AG10803 (cell line): ENCODE measurements around the gene GNAI3.

Source experiments
- DNase-seq: peaks from one replicate; pipeline ENCODE4 v3.0.0; 2010; ENCODE audit warnings: low read depth
- H3K4me3 ChIP-seq: 2 replicates; pipeline ENCODE4 v1.5.1; 2011; ENCODE audit warnings: mild to moderate bottlenecking, low read length, control low read depth
- CTCF ChIP-seq: conservative IDR thresholded peaks from 2 replicates; pipeline ENCODE4 v1.5.1; 2011; ENCODE audit warnings: mild to moderate bottlenecking, low read length, control low read depth, inconsistent platforms

The GNAI3 gene

DNA sequence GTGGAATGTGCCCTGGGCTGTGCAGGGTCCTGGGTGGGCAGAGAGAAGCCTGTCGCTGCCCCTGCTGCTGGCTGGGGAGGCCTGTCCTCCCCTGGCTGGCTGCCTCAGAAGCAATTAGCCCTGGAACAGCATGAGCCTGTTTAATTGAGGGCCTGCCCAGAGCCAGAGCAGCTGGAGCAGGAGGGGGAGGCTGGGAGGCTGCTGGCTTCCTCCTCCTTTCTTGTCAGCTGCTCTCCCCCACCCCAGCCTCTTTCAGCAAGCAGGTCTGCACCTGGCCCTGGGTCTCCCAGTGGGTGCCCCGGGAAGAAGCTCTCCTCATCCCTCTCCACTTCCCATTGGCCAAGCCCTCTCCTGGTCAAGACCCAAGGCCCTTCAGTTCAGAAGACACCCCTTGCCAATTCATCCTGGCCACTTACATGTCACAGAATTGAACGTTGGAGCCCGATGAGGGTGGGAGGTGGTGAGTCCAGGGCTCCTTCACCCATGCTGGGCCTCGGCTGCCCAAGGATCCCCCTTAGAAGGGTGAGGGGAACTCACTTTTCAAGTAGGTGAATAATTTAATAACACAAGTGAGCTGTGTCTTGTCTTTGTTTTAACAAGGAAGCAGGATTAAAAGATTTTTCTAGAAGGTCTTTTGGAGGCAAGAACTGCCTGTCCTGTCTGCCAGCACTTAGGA, 84.4 kb downstream of the GNAI3 start:
- no peak for DNase-seq
- TF ChIP-seq CTCF, result no peak
- no peak overlapping the region for H3K4me3 ChIP-seq

DNA sequence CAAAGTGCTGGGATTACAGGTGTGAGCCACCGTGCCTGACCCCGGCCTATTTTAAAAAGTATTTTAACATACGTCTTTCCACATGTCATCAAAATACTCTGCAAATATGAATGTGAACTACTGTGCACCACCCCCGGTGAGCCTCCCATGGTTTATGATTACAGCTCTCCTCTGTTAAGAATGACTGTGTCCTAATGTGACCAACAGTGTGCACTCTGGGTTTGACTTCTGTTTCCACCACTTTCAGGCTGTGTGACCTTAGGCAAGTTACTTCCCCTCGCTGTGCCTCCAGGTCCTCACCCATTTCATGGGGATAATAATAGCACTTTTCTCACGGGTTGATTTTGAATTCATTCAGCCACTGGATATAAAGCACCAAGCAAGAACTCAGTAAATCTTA, 85.9 kb downstream of the GNAI3 start:
- no peak for TF ChIP-seq CTCF
- no peak for DNase-seq
- H3K4me3 ChIP-seq, result no peak overlapping the region

- no peak for TF ChIP-seq CTCF
- no peak overlapping the region for H3K4me3 ChIP-seq
- DNase-seq, result no peak
Measured at GRCh38 chr1:109634771-109635750, 86.6 kb downstream of the GNAI3 start.

DNA sequence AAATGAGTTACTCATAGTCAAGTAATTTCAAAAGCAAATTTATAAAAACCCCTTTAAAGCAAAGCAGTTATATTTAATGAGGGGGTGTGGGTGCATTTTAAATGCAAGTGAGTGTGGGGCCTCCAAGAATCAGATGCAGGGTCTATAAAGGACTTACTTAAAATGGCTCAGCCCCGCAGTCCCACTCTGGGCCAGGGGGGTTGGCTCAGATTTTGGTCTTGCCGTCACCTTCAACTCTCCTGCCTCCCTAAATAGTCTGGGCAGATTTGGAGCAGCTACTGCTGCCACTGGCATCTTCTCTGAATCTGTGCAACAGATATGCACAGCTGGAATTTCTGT, 87.4 kb downstream of the GNAI3 start:
- DNase-seq, result no peak
- no peak overlapping the region for H3K4me3 ChIP-seq
- TF ChIP-seq CTCF, result no peak

- no peak for TF ChIP-seq CTCF
- H3K4me3 ChIP-seq, result no peak overlapping the region
- peak; percentile 61 for DNase-seq
Measured at GRCh38 chr1:109636201-109636952, 88.0 kb downstream of the GNAI3 start.

DNA sequence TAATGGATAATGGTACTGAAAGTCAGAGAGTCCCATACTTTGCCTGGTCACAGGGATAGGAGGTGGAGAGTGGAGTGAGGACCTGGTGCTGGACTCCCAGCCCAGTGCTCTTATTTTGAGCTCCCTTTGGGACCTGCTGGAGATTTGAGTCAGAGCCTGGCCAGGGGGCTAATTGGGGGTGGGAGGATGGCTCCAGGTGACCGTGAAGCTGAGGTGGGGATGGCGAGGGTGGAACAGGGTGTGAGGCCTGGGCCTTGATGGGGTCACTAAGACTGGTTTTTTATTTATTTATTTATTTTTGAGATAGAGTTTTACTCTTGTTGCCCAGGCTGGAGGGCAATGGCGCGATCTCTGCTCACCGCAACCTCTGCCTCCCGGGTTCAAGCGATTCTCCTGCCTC, 89.0 kb downstream of the GNAI3 start:
- H3K4me3 ChIP-seq, result no peak overlapping the region
- DNase-seq, result no peak
- TF ChIP-seq CTCF, result no peak
